HepG2 (cell line): ENCODE data around the gene PEAK1. TPM values are rescaled to one million over a fixed set of nuclear protein-coding genes. Genes with fewer than 3 reads are reported as not detected.

Experiments
- ATAC-seq: fragments of 200-7000 bp; cut with Tn5 transposase; 3 replicates; pipeline ENCODE4 v1.9.1; 2020; ENCODE audit warnings: mild to moderate bottlenecking, moderate library complexity
- BruUV-seq: library from RNA; stranded (reverse); fragments of 400-500 nt; replicated peaks from 2 replicates; lab custom pipeline; 2021; lab: Mats Ljungman, UMichigan
- CTCF ChIA-PET: fragments of 300-600 bp; formaldehyde crosslinking; extraction: SDS; loops from one replicate; lab custom pipeline; 2021; ENCODE audit warnings: low total read pairs, inconsistent platforms, low intra/inter-chr PET ratio; lab: Yijun Ruan, JAX
- POLR2A ChIA-PET: fragments of 350-600 bp; sonication (Branson Sonifier 250); formaldehyde crosslinking; loops from one replicate; lab custom pipeline; 2020; ENCODE audit warnings: antibody characterized with exemption, inconsistent platforms; lab: Yijun Ruan, JAX
- DNase-seq: peaks from one replicate; pipeline ENCODE4 v3.0.0-alpha.2; 2015; ENCODE audit warnings: low spot score
- FAIRE-seq: peaks from 3 replicates; lab custom pipeline; 2011; peaks lifted over from hg19 to GRCh38; lab: Jason Lieb, UNC
- H2AFZ ChIP-seq: one replicate; pipeline ENCODE4 v1.6.1; 2011; ENCODE audit warnings: low read length, inconsistent platforms
- H3K27ac ChIP-seq: fragments of 300-600 bp; 3 replicates; pipeline ENCODE4 v1.8.0; 2011; ENCODE audit warnings: mixed run types, mild to moderate bottlenecking, mixed read lengths, low read length, inconsistent platforms; ENCODE audit not compliant: insufficient read depth; ENCODE audit errors: extremely low read length
- H3K27me3 ChIP-seq, 2 experiments: fragments of 200-600 bp in 1 of 2; 2 replicates in 1 of 2; 3 replicates in 1 of 2; pipeline versions ENCODE4 v1.6.0 to v1.8.0; 2011; ENCODE audit warnings: low read length in 2 of 2, mild to moderate bottlenecking in 2 of 2, moderate library complexity in 2 of 2, inconsistent platforms in 1 of 2; ENCODE audit not compliant: insufficient read depth in 2 of 2, control insufficient read depth in 1 of 2
- H3K36me3 ChIP-seq, 2 experiments: fragments of 200-600 bp in 1 of 2; replicated peaks in 1 of 2; 2 replicates in 1 of 2; 3 replicates in 1 of 2; pipeline versions ENCODE4 v1.5.1 to v1.8.0; 2011; ENCODE audit warnings: low read length in 2 of 2, inconsistent platforms in 1 of 2; ENCODE audit not compliant: insufficient read depth in 2 of 2, control insufficient read depth in 1 of 2
- H3K4me1 ChIP-seq: 2 replicates; pipeline ENCODE4 v1.5.1; 2012; ENCODE audit warnings: low read length, inconsistent platforms; ENCODE audit not compliant: insufficient read depth
- H3K4me2 ChIP-seq: 2 replicates; pipeline ENCODE4 v1.6.0; 2011; ENCODE audit warnings: low read depth, low read length, inconsistent platforms
- H3K4me3 ChIP-seq, 3 experiments: fragments of 200-600 bp in 1 of 3; sonication (generic), shearing (Covaris generic) in 1 of 3; replicated peaks in 1 of 3; 2 replicates each; pipeline ENCODE4 v1.5.1; 2011 to 2016; ENCODE audit warnings: low read length in 3 of 3, inconsistent platforms in 2 of 3, low read depth in 2 of 3, mild to moderate bottlenecking in 2 of 3, control low read depth in 1 of 3, mixed read lengths in 1 of 3; ENCODE audit not compliant: insufficient read depth in 1 of 3
- H3K79me2 ChIP-seq: one replicate; pipeline ENCODE4 v1.6.1; 2011; ENCODE audit warnings: low read length, inconsistent platforms; ENCODE audit not compliant: insufficient read depth
- H3K9ac ChIP-seq: 2 replicates; pipeline ENCODE4 v1.6.0; 2011; ENCODE audit warnings: mild to moderate bottlenecking, low read depth, low read length, inconsistent platforms; ENCODE audit not compliant: insufficient read depth
- H3K9me3 ChIP-seq: 2 replicates; pipeline ENCODE4 v1.5.1; 2012; ENCODE audit warnings: mild to moderate bottlenecking, low read length
- H4K20me1 ChIP-seq: 2 replicates; pipeline ENCODE4 v1.6.0; 2011; ENCODE audit warnings: inconsistent platforms, mild to moderate bottlenecking, low read length, moderate library complexity; ENCODE audit not compliant: insufficient read depth
- ARHGAP35 ChIP-seq: sonication (generic); formaldehyde crosslinking; IDR thresholded peaks from 2 replicates; pipeline ENCODE4 v1.9.0; 2022; ENCODE audit warnings: mild to moderate bottlenecking, inconsistent platforms, moderate library complexity, missing genetic modification reagents, borderline replicate concordance
- CBX1 ChIP-seq: IDR thresholded peaks from one replicate; pipeline ENCODE4 v1.6.1; 2016; ENCODE audit warnings: antibody characterized with exemption, low read depth
- HMG20B ChIP-seq: conservative IDR thresholded peaks from 2 replicates; pipeline ENCODE4 v1.6.1; 2016; ENCODE audit warnings: missing genetic modification reagents, missing compliant biosample characterization
- KDM6A ChIP-seq: IDR thresholded peaks from 2 replicates; pipeline ENCODE4 v1.6.1; 2016; ENCODE audit warnings: low read depth
- RBAK ChIP-seq: sonication (generic); formaldehyde crosslinking; IDR thresholded peaks from 2 replicates; pipeline ENCODE4 v1.5.1; 2020; ENCODE audit warnings: mild to moderate bottlenecking, missing genetic modification reagents
- RBFOX2 ChIP-seq: fragments of 200-400 bp; formaldehyde crosslinking; IDR thresholded peaks from 2 replicates; pipeline ENCODE4 v1.6.1; 2017; ENCODE audit warnings: low read depth, mild to moderate bottlenecking, low read length
- UBTF ChIP-seq: sonication (generic); formaldehyde crosslinking; IDR thresholded peaks from 2 replicates; pipeline ENCODE4 v1.4.0; 2020; ENCODE audit warnings: mild to moderate bottlenecking, missing genetic modification reagents
- ZFP1 ChIP-seq: IDR thresholded peaks from 2 replicates; pipeline ENCODE4 v1.6.1; 2016
- ZNF501 ChIP-seq: sonication (generic); formaldehyde crosslinking; IDR thresholded peaks from 2 replicates; pipeline ENCODE4 v1.5.1; 2020; ENCODE audit warnings: mild to moderate bottlenecking, moderate library complexity, missing genetic modification reagents
- ZNF549 ChIP-seq: sonication (generic); formaldehyde crosslinking; IDR thresholded peaks from 2 replicates; pipeline ENCODE4 v1.5.0; 2020; ENCODE audit warnings: missing genetic modification reagents
- ZNF589 ChIP-seq: sonication (generic); formaldehyde crosslinking; conservative IDR thresholded peaks from 2 replicates; pipeline ENCODE4 v1.8.0; 2022; ENCODE audit warnings: mild to moderate bottlenecking, moderate library complexity, missing genetic modification reagents
- ZNF672 ChIP-seq: sonication (generic); formaldehyde crosslinking; IDR thresholded peaks from 2 replicates; pipeline ENCODE4 v1.8.1; 2022; ENCODE audit warnings: missing genetic modification reagents
- WGBS: methylation state at CpG from one replicate; pipeline ENCODE4 v1.1.6; 2017; ENCODE audit warnings: low lambda C conversion rate; 5-methylcytosine and 5-hydroxymethylcytosine counted together
- in situ Hi-C: cut with HindIII; loops from 2 replicates; pipeline ENCODE4 v1.10.0; 2017; ENCODE audit warnings: low pct_unique_long_range_greater_than_20kb; ENCODE audit not compliant: extremely low pct_ligation_motif_present
- intact Hi-C: fragments of 100-400 bp; cut with micrococcal nuclease; formaldehyde crosslinking; loops from one replicate; pipeline ENCODE4 v1.10.0; 2022; ENCODE audit not compliant: unreplicated experiment
- polyA plus RNA-seq, 8 experiments: library from polyadenylated mRNA; depleted of rRNA in 3 of 8; stranded (reverse) in 7 of 8; unstranded in 1 of 8; fragments of >200 nt; fragmentation: Illumina TruSeq in 4 of 8; extraction: Trizol in 4 of 8; gene quantifications; 2 replicates each; pipeline versions ENCODE4 v1.2.1 to v1.2.3, GENCODE V29; 2011 to 2016; ENCODE audit warnings: low read depth in 4 of 8, missing spikeins in 1 of 8, mixed read lengths in 1 of 8; ENCODE audit not compliant: insufficient read depth in 1 of 8
- total RNA-seq, 5 experiments: library from RNA; depleted of rRNA; stranded (reverse); fragments of >200 nt; fragmentation: Illumina TruSeq; extraction: Trizol; gene quantifications; 2 replicates each; pipeline ENCODE4 v1.2.3, GENCODE V29; 2016; ENCODE audit warnings: low read depth in 1 of 5
- TF ChIP-seq, protein P1 (sequence below): sonication (generic); formaldehyde crosslinking; IDR thresholded peaks from 2 replicates; pipeline ENCODE4 v1.5.0; 2020; ENCODE audit warnings: mild to moderate bottlenecking, missing genetic modification reagents
- TF ChIP-seq, protein P2 (sequence below): sonication (generic); formaldehyde crosslinking; IDR thresholded peaks from 2 replicates; pipeline ENCODE4 v1.4.0; 2020; ENCODE audit warnings: missing genetic modification reagents

Gene PEAK1
- total and polyA plus RNA-seq, 2 of the 13 experiments (the other 11 are each of a cell fraction or from before 2014, with no cell fraction given): 6.0 to 6.6 TPM

GRCh38 chr15:77335298-77335697 is 84.6 kb downstream of the PEAK1 start:
- Histone ChIP-seq H3K27me3 (no peaks in the 10 kb centered on the region), H3K9ac (no peak overlapping the region), H3K4me2 (no peak overlapping the region), H3K27ac (no peak overlapping the region), H3K9me3 (no peaks in the 10 kb centered on the region), H4K20me1 (no peaks in the 10 kb centered on the region), H2AFZ (no peak overlapping the region), H3K4me1 (no peaks in the 10 kb centered on the region), H3K4me3 (no peak overlapping the region), H3K79me2 (no peaks in the 10 kb centered on the region), H3K36me3 (no peaks in the 10 kb centered on the region)
- FAIRE-seq (no peak), ATAC-seq (no peak), DNase-seq (no peak)
- ChIA-PET POLR2A (no interaction called here), CTCF (no interaction called here)
- no peak for TF ChIP-seq UBTF (CRISPR knock-in tag)
- TF ChIP-seq KDM6A: no peak
- TF ChIP-seq ZNF589: no peak
- no peak for TF ChIP-seq RBFOX2
- no peak for TF ChIP-seq CBX1
- TF ChIP-seq RBAK (CRISPR knock-in tag): no peak
- no peak for TF ChIP-seq HMG20B (CRISPR knock-in tag)
- TF ChIP-seq, protein P1, sequence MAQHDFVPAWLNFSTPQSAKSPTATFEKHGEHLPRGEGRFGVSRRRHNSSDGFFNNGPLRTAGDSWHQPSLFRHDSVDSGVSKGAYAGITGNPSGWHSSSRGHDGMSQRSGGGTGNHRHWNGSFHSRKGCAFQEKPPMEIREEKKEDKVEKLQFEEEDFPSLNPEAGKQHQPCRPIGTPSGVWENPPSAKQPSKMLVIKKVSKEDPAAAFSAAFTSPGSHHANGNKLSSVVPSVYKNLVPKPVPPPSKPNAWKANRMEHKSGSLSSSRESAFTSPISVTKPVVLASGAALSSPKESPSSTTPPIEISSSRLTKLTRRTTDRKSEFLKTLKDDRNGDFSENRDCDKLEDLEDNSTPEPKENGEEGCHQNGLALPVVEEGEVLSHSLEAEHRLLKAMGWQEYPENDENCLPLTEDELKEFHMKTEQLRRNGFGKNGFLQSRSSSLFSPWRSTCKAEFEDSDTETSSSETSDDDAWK (CRISPR knock-in tag): no peak
- no peak for TF ChIP-seq ZNF501 (CRISPR knock-in tag)
- TF ChIP-seq ARHGAP35 (CRISPR knock-in tag): no peak
- no peak for TF ChIP-seq ZFP1 (CRISPR knock-in tag)
- TF ChIP-seq, protein P2, sequence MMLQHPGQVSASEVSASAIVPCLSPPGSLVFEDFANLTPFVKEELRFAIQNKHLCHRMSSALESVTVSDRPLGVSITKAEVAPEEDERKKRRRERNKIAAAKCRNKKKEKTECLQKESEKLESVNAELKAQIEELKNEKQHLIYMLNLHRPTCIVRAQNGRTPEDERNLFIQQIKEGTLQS: no peak
- no peak for TF ChIP-seq ZNF549
- no peak for TF ChIP-seq ZNF672 (CRISPR knock-in tag)
- 97% methylated on average over 4 of the region's 4 CpGs for WGBS
- intact Hi-C loops: no loop called here
- no TSS peak for BruUV-seq
- in situ Hi-C loops: no loop called here
